ENCODE results near the gene SNX8.
A peak's percentile ranks its signal among the peaks of the same experiment; 100 is the strongest.
"Not testable (repeated sequence)": the region's sequence is repeated elsewhere in the genome, so short reads cannot be mapped to it uniquely, and the experiment has no call there.

Gene SNX8

GRCh38 chr7:2326951-2327350, 12.7 kb upstream of the SNX8 start:
- no peak for DNase-seq (ENCODE audit: low spot score)

GRCh38 chr7:2325162-2325561, 10.9 kb upstream of the SNX8 start:
- DNase-seq (ENCODE audit: low spot score): no peak

GRCh38 chr7:2321020-2321419, 6.8 kb upstream of the SNX8 start:
- no peak for DNase-seq (ENCODE audit: low spot score)

- no peak for DNase-seq (ENCODE audit: low spot score)
These were observed 3.5 kb upstream of the SNX8 start for GRCh38 chr7:2317556-2318293.

- no peak for DNase-seq (ENCODE audit: low spot score)
These were observed 2.3 kb upstream of the SNX8 start for GRCh38 chr7:2316578-2316977.

DNA sequence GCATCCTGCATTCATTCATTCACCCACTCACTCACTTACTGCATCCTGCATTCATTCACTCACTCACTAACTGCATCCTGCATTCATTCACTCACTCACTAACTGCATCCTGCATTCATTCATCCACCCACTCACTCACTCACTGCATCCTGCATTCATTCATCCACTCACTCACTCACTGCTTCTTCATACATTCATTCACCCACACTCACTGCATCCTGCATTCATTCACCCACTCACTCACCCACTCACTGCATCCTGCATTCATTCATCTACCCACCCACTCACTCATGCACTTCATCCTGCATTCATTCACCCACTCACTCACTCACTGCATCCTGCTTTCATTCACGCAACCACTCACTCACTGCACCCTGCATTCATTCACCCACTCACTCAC, 1.5 kb upstream of the SNX8 start:
- DNase-seq (ENCODE audit: low spot score): no peak

GRCh38 chr7:2314956-2315530, 802 bp upstream of the SNX8 start:
- not testable (repeated sequence) for DNase-seq (ENCODE audit: low spot score)

GRCh38 chr7:2313450-2314208, 612 bp downstream of the SNX8 start:
- DNase-seq (ENCODE audit: low spot score): peak; percentile 64

DNA sequence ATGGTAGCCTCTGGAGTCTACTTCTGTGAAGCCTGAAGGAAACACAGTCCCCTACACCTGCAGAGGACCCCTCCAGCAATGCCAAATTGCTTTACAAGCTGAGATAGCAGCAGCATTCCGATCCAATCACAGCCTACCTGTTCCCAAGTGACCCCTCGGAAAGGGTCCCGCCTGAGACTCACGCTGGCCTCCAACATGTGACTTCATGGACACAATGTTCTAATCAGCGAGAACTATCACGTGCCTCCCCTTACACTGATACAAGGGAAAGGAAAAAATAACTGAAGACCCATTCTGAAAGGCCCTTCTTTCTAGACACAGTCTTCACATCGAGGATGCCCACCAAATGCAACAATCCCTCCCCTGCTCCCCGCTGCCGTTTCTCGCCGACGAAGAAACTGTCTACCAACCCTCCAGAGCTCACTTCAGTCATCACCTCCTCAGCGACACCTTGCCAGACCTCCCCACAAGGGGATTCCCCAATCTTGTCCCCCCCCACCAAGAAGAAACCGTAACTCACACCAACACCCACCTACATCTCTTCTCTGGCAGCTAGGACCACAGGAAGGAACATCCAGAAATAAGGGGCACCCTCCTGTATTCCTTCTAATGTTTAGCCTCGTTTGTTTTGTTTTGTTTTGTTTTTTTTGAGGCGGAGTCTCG, 1.8 kb downstream of the SNX8 start:
- no peak for DNase-seq (ENCODE audit: low spot score)

GRCh38 chr7:2309889-2310331, 4.3 kb downstream of the SNX8 start:
- peak; percentile 3 for DNase-seq (ENCODE audit: low spot score)

DNA sequence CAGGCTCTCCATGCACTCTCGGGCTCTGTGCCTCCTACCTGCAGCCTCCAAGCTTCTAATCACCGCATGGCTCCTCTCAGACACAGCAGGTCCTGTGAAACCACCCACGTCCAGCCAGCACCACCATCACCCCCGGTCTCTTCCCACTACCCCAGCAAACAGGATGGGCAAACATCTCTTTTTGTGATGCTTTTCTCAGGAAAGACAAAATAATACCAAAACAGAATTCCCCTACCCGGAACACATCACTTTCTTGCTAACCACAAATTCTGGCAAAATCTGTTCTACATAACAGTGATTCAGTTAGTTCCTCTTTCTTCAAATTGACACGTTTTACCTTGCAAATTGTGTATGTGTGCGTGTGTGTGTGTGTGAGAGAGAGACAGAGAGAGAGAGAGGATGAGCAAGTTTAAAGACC, 6.5 kb downstream of the SNX8 start:
- DNase-seq (ENCODE audit: low spot score): no peak

GRCh38 chr7:2306688-2307087, 7.6 kb downstream of the SNX8 start:
- DNase-seq (ENCODE audit: low spot score): no peak

DNA sequence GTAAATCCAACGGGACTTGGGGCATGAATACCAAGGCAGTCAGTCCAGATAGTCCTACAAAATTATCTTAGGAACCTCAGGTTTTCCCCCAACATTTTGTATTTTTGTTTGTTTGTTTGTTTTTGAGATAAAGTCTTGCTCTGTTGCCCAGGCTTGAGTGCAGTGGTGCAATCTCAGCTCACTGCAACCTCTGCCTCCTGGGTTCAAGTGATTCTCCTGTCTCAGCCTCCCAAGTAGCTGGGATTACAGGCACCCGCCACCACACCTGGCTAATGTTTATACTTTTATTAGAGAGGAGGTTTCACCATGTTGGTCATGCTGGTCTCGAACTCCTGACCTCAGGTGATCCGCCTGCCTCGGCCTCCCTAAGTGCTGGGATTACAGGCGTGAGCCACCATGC, 9.0 kb downstream of the SNX8 start:
- not testable (repeated sequence) for DNase-seq (ENCODE audit: low spot score)

- DNase-seq (ENCODE audit: low spot score): not testable (repeated sequence)
These were observed 10.7 kb downstream of the SNX8 start for GRCh38 chr7:2303520-2303919.

- DNase-seq (ENCODE audit: low spot score): not testable (repeated sequence)
These were observed 11.4 kb downstream of the SNX8 start for GRCh38 chr7:2302743-2303397.

DNA sequence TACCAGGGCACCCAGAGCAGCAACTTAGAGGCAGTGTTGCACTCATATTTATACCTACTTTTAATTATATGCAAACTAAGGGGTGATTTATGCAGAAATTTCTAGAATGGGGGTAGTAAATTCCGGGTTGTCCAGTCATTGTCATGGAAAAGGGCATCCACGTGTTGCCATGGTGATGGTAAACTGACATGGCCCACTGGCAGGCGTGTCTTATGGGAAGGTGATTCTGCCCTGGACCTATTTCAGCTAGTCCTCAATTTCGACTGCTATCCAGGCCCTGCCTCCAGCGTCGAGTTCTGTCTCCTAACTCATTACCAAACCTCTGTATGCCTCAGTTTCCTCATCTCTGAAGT, 12.8 kb downstream of the SNX8 start:
- DNase-seq (ENCODE audit: low spot score): peak; percentile 20

- peak; percentile 5 for DNase-seq (ENCODE audit: low spot score)
These were observed 14.2 kb downstream of the SNX8 start for GRCh38 chr7:2299870-2300512.

GRCh38 chr7:2299131-2299829, 15.0 kb downstream of the SNX8 start:
- DNase-seq (ENCODE audit: low spot score): peak; percentile 62

- no peak for DNase-seq (ENCODE audit: low spot score)
These were observed 17.4 kb downstream of the SNX8 start for GRCh38 chr7:2296832-2297231.

DNA sequence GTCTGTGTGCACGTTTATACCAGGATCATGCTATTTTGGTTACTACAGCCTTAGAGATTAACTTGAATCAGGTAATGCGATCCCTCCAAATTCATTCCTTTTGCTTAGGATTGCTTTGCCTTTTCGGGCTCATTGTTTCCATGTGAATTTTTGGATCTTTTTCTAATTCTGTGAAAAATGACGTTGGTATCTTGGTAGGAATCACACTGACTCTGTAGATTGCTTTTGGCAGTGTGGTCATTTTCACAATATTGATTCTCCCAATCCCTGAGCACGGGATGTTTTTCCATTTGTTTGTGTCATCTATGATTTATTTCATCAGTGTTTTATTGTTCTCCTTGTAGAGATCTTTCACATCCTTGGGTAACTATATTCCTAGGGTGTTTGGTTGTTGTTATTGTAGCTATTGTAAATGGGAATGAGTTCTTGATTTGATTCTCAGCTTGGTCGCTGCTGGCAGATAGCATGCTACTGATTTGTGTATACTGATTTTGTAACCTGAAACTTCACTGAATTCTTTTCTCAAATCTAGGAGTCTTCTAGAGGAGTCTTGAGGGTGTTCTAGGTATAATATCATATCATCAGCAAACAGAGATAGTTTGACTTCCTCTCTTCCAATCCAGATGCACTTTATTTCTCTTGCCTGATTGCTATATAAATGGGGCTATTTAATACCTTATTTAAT, 18.2 kb downstream of the SNX8 start:
- no peak for DNase-seq (ENCODE audit: low spot score)
